Measurements from ENCODE around the gene APCDD1L.

DNA sequence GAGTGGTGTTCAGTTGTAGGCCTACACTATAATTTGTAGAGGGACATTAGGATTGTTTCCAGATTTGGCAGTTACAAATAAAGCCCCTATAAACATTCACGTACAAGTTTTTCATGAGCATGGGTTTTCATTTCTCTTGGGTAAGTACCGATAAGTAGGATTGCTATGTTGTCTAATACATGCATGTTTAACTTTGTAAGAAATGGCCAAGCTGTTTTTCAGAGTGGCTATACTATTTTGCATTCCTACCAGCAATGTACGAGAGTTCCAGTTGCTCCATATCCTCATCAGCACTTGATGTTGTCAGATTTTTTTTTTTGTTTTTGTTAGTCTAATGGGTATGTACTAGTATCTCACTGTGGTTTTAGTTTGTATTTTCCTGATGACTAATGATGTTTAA lies 11.2 kb upstream of the APCDD1L start:
- TF ChIP-seq, protein P1, sequence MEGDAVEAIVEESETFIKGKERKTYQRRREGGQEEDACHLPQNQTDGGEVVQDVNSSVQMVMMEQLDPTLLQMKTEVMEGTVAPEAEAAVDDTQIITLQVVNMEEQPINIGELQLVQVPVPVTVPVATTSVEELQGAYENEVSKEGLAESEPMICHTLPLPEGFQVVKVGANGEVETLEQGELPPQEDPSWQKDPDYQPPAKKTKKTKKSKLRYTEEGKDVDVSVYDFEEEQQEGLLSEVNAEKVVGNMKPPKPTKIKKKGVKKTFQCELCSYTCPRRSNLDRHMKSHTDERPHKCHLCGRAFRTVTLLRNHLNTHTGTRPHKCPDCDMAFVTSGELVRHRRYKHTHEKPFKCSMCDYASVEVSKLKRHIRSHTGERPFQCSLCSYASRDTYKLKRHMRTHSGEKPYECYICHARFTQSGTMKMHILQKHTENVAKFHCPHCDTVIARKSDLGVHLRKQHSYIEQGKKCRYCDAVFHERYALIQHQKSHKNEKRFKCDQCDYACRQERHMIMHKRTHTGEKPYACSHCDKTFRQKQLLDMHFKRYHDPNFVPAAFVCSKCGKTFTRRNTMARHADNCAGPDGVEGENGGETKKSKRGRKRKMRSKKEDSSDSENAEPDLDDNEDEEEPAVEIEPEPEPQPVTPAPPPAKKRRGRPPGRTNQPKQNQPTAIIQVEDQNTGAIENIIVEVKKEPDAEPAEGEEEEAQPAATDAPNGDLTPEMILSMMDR (IDR thresholded peaks at IDR 0.05) = no peak
- no peak for TF ChIP-seq POLR2A (IDR thresholded peaks at IDR 0.05)

Data from esophagus squamous epithelium (tissue), 4 donors.